GM21360 (cell line): ENCODE data around the gene SDC1.
"Not testable (repeated sequence)": the region's sequence is repeated elsewhere in the genome, so short reads cannot be mapped to it uniquely, and the experiment has no call there.

Experiments used
- ATAC-seq: cut with Tn5 transposase; IDR thresholded peaks from one replicate; pipeline ENCODE4 v1.9.1; 2021; ENCODE audit warnings: mild to moderate bottlenecking, moderate library complexity; ENCODE audit not compliant: unreplicated experiment

Gene SDC1

DNA sequence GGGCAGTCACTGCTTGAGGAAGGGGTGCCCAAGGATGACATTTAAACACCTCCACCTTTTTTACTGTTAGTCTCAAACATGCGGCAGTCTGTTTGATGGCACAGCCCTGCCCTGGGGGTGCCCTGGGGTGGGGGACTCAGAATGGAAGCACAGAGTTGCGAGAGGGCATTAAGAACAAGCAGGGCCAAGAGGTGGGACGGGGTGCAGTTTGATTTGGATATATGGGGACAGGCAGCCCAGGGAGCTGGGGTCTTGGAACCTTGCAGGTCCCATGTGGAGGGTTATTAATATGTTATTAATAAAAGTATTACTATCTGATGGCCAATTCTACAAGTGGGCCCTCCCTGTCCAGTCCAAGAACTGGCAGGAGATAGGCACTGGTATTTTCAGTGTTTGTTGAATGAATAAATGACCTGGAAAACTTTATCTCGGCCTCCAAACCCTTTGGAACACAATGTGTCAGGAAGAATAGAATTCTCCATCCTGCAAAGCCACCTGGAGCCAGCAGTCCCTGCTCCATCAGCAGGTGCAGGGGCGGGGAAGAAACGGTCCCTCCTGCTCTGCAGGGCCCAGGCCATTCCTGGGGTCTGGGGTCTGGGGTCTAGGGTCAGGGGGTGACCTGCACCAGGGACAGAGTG is 25.2 kb downstream of the SDC1 start:
- no peak for ATAC-seq

DNA sequence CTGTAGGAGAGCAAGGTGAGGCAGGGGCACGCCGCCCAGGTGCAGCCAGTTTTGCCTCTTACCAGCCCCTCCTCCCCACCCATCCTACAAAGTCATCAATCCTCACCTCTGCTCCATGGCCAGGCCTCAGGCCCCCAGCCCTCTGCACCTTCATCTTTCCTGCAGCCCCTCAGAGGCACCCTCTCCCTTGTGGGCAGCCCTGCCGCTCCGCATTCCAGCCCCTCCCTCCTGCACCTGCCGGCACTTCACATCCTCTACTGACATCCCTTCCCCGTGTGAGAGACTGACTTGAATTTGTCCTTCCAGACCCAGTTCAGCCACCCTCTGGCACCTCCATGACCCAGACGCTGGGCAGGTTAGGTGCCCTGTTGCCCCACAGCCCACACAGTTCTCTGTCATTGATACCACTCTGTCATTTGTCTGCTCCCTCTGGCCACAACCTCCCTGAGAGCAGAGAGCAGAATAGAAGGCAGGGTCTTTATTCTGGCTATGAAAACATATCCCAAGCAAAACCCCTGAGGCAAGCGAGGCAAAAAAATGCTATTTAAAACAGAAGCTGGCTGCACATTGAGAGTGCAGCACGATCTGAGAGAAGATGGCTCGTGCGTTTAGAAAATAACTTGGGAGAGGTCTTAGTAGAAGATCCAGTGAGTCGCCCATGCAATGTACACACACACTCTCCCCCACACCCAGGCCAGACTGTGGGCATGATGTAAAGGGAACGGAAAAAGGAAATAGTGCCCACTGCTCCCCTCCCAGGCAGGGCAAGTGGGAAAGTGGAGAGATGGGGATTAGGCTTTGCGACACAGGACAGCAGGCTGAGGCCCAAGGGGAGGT is 25.9 kb downstream of the SDC1 start:
- ATAC-seq: no peak

DNA sequence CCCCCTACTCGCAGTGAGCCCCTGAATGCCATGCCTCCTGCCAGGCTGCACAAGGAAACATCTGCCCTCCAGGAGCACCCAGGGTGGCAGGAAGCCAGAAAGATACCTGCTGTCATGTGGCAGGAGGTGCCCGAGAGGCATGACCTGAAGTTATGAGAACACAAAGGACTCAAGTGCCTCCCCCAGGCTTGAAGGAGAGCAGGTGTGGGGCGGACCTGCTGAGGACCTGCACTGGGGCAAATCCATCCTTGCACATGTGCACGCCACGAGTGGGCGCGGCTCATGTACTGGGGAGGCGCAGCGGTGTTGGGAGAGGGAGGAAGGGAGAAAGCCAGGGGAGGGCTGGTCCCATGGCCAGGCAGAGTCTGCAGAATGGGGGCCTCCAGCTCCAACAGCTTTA is 26.9 kb downstream of the SDC1 start:
- no peak for ATAC-seq

DNA sequence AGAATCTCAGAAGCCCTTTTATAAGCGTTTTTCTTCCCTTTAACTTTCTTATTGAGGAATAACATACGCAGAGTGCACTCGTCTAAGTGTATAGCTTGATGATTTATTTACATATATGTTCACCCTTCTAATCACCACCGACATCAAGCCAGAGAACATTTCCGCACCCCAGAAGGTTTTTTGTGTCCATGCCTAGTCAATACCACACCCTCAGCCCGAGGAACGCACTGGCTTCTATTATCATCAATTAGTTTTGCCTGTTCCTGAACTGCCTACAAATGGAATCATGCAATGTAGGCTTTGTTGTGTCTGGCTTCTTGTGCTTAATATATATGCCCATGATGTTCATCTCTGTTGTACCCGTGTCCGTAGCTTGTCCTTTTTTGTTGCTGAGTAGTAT is 27.7 kb downstream of the SDC1 start:
- ATAC-seq: no peak

DNA sequence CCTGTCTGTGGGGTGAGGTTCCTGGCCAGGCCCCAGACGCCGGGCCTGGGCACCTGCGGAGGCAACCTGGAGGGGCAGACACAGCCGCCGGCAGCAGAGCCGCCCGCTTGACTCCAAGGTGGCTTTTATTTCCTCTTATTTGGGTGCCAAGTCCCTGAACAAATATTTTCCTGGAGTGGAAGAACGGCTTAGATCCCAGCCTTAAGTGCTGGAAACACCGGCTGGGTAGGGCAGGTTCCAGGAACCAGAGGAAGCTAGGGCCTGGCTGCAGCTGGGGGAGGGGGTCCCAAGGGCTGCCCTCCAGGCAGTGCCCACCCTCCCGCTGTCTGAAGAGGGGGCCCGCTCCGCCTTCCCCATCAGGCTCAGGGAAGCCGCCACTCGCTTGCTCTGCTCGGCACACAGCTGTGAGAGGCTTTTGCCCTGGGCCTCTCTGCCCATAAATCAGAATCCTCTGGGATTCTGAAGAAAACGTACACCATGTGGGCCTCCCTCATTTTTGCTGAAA is 28.2 kb downstream of the SDC1 start:
- ATAC-seq: no peak

DNA sequence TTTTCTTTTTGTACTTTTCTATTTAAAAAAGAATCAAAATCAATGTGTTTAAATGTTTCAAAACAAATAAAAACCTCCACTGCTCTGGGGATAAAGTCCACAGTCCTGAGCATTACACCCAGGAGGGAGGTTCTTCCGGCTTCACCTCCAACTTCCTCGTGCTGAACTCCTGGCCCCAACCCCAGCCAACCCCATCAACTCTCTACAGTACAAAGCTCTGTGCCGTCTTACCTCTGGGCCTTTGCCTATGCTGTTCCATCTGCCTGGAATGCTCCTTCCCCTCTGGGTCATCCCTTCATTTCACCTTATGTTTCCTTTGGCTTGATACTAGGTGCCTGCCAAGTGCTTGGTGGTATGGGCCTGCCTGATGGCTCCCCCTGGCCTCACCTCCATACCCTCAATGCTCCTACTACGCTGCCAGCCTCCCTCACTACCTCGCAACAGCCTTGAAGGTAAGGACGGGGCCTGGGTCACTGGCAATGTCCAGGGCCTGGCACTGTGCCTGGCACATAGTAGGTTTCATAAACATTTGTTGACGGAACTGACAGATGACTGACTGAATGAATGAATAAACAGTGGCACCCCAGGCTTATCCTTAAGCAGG is 28.8 kb downstream of the SDC1 start:
- no peak for ATAC-seq

DNA sequence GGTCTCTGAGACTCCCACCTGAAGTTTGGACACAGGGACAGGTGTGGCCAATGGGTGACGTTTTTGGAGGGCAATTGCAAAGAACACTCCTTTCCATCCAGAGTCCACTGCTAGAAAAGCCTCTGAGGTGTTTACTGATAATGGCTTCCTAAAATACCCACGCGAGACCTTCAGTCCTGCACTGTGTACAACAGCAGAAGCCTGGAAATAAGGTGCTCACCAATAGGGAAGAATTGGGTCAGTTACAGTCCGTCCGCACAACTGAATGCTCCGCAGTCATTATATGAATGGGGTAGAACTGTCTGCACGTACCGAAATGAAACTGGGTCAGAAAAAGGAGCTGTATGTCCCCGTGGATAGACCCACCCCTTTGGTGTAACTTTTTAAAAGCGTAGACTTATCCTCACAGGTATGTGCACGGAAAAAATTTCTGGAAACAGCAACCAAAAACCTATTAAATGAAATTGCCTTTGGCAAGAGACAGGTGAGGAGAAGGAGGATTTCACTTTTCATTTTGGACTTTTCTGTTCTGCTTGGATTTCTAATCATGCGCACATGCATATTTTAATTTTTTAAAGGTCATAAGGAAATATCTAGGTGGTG is 29.4 kb downstream of the SDC1 start:
- no peak for ATAC-seq

DNA sequence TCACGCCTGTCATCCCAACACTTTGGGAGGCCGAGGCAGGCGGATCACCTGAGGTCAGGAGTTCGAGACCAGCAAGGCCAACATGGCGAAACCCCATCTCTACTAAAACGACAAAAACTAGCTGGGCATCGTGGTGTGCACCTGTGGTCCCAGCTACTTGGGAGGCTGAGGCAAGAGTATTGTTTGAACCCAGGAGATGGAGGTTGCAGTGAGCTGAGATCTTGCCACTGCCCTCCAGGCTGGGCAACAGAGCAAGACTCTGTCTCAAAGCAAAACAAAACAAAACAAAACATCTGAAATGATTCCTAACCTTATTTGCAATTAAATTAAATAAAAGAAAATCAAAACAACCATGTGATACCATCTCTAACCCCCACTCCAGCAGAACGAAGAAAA is 29.9 kb downstream of the SDC1 start:
- not testable (repeated sequence) for ATAC-seq

DNA sequence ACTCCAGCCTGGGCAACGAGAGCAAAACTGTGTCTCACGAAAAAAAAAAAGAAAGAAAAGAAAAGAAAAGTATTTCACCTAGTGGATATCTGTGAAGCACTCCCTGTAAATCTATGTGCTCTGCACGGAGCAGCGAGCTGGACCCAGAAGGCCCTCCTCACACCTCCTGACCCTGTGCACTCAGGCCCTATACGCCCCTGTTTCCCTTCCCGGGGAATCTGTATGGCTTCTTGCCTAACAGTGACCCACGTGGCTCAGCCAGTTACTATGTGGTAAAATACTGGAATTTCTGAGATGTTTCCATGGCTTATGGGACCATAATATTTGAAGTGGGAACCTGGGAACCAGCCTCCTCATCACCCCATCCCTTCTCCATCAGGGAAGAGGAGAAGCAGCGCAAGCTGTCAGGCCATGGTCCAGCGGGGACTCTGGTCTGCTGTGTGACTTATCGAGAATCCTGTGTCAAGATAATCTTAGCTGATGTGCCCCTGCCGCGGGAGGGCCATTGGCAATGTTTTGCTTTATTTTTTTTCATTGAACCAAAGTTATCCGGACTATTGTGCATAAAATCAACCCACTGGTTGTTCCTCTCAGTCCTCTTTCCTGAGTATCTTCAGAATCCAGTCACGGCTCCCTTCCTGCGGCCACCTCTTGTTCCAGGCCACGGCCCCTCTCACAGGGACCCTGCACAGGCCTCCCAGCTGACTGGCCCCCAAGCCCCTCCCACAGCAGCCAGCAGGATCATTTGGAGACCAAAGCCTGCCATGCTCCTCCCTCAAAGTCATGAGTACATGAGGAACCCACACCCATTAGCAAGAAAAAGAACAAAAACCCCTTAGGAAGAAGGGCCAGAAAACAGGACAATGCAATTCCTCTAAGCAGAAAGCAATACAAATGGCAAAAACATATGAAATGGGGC is 30.6 kb downstream of the SDC1 start:
- ATAC-seq: no peak

DNA sequence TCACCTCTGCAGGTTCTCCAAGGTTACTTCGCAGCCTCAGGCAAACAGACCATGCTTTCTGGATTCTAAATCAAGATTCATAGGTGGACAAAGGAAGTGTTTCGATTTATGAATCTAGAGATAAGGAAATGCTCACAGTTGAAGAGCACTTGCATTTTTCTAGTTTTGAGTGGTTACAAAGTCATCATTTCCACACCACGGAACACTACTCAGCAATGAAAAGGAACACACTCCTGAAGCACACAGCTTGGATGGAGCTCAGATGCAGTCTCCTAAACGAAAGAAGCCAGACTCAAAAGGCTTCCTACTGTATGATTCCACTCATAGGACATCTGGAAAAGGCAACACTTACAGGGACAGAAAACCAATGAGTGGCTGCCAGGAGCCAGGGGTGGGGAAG is 31.7 kb downstream of the SDC1 start:
- no peak for ATAC-seq

DNA sequence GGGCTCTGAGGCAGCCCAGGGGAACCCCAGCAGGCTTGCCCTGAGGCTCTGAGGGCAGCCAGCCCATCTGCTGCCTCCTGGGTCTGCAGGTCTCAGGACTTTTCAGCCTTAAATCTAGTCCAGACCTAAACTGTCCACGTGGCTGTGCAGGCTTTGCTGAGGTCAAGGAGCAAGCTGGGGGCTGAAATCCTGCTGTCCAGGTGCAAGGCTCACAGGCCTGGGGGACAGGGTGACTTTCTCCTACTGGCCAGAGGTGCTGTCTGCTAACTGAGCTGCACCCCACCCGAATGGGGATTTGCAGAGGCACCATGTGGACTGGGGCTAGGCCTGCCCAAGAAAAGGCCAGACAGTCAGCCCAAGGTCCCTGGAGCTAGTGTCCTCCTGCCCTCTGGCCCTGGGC is 32.1 kb downstream of the SDC1 start:
- no peak for ATAC-seq

DNA sequence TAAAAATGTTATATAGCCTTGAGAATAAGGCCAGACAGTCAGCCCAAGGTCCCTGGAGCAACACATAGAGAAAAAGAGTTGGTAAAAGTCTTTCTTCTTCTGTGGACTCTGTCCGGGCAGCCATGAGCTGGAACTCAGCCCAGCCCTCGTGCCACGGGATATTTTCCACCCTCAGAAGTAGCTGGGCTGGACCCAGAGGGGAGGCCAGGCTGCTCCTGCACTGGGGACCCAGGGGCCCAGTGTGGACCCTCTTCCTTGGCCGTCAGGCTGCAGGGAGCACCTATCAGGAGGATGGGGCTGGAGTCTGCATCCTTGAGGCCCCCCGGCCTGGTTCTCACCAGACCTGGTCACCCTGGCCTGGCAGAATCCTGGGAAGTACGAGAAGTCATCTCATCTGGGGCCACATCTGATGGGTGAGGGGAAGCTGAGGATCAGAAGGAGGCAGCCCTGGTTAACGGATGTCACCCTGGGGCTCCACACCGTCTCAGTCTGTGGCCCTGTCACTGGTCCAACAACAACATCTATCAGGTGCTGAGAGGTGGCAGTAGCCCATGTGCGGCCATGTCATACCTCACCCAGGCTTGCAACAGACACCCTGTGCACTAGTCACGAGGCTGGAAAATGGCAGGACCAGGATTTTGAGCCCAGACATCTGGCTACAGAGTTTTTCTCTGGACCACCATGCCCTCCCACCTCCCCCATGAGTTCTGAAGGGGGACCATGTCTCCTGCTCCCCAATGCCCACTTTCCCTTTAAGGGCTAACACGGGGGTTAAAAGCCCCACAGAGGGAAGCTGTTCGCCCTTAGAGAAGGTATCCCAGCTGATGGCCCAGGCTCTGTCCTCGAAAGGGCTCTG is 33.0 kb downstream of the SDC1 start:
- no peak for ATAC-seq

DNA sequence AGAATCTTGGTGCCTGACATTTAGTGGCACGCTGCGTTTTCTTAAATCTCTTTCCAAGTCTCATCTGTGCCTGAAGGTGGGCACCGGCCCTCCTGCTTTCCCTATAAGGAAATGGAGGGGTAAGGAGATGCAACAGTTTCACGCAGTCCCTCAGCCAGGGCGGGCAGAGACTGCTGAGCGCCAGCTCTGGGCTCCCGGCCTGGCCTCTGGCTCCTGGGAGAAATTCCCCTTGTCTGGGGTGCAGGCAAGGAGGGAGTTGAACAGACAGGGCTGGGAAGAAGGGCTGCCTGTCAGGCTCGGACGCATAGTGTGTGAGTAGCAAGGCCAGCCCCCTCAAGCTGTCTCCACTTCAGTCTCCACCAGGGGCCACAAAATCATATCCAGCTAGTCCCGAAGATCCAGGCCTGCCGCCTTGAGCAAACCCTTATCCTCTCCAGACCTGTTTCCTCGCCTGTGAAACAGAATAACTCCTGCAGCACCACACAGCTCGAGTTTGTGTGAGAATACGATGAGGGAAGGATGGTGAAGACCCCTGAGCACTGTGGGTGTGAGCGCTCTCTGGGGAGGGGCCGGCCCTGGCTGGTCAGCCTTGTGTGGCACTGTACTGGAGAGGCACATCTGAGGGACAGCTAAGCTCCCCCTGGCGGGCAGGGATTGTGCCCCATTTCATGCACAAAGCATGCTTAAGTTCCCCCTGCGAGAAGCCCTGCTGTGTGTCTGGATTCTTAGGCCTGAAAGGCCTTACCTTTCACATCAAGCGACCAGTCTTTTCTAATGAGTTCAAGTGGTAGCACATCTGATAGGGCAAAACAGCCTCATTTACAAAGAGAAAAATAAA is 33.8 kb downstream of the SDC1 start:
- no peak for ATAC-seq

DNA sequence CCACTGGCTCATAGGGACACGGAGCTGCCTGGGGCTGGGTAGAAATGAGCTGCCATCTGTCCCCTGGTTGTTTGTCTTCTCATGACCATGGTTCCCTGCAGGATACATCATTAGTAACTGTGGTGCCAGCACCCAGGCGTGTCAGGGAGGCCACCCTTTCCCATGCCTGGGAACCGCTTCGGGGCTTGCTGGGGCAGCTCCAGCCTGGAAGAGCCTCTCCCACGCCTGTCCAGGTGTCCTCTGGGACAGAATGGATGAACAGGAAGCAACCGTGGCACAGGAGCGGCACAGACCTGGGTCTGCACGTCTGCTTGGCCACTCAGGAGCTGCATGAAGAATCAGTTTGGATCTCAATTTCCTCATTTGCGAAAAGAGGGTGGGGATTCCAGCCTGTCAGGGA is 34.8 kb downstream of the SDC1 start:
- ATAC-seq: no peak

DNA sequence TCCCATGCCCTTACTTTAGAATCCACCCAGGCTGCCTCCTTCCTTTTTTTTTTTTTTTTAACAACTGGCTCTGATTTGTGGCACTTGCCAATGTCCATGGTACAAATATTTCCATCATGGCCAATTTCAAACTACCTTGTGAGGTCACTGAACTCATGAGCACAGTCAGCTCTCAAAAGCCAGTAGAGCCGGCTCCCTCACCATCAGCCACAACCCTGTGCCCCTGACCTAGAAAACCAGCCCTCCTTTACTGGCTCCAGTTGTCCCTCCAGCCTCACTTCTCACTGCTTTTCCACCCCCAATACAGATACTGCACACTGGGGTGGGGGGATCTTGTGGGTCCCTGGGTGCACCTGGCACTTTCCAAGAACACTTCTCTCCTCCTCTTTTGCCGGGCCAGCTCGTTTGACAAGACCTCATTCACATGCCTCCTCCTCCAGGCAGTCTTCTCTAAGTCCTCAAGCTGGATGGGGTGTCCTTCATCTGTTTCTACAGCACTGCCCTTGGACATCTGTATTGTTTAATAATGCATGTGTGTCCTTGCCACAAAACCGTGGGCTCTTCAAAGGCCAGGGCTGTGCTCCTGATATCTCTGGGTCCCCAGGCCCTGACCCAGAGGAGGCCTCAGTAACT is 35.5 kb downstream of the SDC1 start:
- ATAC-seq: no peak

DNA sequence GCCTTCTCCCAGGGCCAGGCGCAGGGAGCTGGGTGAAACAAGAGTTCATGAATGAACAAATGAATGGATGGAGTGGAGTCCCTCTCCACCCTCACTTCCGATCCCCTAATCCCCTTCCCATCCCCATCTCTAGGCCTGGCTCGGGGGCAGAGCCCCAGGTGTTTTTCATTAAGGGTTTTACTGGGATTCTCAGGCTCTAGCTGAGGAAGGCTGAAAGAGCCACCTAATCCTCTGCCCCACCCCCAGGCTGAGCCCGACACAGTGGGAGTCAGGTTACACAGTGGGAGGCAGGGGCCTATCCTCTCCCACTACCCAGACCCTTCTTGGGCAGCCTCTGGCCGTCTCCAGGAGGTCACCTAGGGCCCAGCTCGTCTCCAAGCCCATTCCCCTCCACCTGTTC is 36.1 kb downstream of the SDC1 start:
- no peak for ATAC-seq

DNA sequence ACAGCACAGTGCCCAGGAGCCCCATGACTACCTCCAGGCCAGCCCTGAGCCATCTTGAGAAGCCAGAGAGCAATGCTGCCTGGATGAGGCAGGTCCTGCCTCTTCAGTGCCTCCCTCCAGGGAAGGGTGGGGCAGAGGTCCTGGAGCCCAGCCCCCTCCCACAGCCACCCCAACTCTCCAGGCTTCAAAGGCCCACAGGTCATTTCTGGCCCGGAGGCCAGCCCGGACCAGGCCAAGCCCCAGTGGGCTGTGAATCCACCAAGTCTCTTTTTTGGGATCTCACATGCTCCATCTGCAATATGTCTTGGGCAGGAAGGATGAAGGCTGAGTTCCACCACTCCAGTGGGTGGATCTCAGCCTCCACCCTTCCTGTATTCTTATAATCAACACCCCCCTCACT is 36.7 kb downstream of the SDC1 start:
- no peak for ATAC-seq

DNA sequence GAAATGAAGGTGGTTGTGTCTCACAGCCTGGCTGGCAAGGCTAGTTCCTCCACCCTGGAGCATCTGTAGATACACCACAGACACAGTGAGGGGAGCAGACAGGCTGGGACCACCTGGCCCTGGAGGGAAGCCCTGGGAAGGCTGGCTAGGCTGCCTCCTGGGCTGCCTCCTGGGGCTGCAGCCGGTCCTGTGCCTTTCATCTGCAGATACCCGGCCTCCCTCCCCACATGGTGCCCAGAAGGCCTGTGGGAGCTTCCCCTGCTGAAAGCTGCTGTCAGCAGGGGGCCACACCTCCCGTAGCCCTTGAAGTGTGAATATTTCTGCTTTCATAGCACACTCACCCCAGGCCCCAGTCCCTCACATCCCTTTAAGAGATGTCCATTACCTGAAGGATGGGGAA is 37.6 kb downstream of the SDC1 start:
- ATAC-seq: no peak
